ENCODE data around the gene POU2F3.

- TF ChIP-seq CTCF (IDR thresholded peaks at IDR 0.05) (no peak), POLR2A (IDR thresholded peaks at IDR 0.05) (no peak)
These were observed 14.7 kb upstream of the POU2F3 start for GRCh38 chr11:120224972-120225909.

All from testis (tissue), 2 donors.